ENCODE measurements around the gene NSD2.

DNA sequence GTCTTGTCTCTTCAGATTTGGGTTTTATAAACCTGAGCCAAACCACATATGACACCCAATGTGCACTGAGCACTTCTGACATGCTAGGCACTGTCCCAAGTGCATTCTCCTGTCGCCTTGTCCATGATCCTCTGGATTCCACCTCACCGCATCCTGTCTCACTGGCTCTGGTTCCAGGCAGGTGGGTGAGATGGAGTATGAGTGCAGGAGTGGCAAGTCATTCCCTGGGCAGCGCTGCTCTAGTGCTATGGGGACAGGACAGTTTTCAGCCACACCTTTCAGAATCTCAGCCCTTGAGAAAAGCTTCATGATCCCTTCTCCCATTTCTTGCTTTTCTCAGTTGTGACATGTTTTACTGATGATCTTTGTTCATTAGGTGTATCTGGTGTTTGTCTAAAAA is 66.4 kb downstream of the NSD2 start:
- TF ChIP-seq, protein P1, sequence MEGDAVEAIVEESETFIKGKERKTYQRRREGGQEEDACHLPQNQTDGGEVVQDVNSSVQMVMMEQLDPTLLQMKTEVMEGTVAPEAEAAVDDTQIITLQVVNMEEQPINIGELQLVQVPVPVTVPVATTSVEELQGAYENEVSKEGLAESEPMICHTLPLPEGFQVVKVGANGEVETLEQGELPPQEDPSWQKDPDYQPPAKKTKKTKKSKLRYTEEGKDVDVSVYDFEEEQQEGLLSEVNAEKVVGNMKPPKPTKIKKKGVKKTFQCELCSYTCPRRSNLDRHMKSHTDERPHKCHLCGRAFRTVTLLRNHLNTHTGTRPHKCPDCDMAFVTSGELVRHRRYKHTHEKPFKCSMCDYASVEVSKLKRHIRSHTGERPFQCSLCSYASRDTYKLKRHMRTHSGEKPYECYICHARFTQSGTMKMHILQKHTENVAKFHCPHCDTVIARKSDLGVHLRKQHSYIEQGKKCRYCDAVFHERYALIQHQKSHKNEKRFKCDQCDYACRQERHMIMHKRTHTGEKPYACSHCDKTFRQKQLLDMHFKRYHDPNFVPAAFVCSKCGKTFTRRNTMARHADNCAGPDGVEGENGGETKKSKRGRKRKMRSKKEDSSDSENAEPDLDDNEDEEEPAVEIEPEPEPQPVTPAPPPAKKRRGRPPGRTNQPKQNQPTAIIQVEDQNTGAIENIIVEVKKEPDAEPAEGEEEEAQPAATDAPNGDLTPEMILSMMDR (IDR thresholded peaks at IDR 0.05), result no peak
- TF ChIP-seq POLR2A (IDR thresholded peaks at IDR 0.05), result no peak

All from testis (tissue), 2 donors.